ENCODE measurements around the gene WIF1.

WIF1 gene

DNA sequence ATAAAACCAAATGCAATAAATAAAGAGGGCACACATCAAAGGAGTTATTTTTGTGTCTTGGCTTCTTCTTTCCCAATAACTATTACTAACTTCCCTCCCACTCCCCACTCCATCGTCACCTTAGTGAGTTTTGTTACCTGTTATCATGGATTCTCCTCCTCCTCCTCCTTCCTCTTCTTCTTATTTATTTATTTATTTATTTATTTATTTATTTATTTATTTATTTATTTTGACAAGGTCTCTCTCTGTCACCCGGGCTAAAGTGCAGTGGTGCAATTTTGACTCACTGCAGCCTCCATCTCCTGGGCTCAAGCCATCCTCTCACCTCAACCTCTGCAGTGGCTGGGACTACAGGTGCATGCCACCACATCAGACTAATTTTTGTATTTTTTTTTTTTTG, 26.4 kb downstream of the WIF1 start:
- H3K9ac ChIP-seq (ENCODE audit: low read depth in 1 of 2, low read length in 2 of 2) = no peak overlapping the region
- H3K4me3 ChIP-seq (ENCODE audit: low read depth in 1 of 2, low read length in 2 of 2) = no peak overlapping the region
- H3K27ac ChIP-seq (ENCODE audit: low read depth, low read length) = no peak overlapping the region
- no peaks in the 10 kb centered on the region for H3K4me1 ChIP-seq (ENCODE audit: control insufficient read depth in 1 of 2, insufficient read depth in 2 of 2, low read length in 2 of 2)
- no peaks in the 10 kb centered on the region for H3K9me3 ChIP-seq (ENCODE audit: control insufficient read depth in 1 of 2, low read length in 2 of 2)
- peaks cover 0 to 11% of the 10 kb centered on the region in 2 donors for H3K27me3 ChIP-seq (ENCODE audit: control insufficient read depth in 1 of 2, insufficient read depth in 2 of 2, low read length in 2 of 2)
- H3K36me3 ChIP-seq (ENCODE audit: control insufficient read depth in 1 of 2, insufficient read depth in 2 of 2, low read length in 2 of 2) = no peaks in the 10 kb centered on the region

DNA sequence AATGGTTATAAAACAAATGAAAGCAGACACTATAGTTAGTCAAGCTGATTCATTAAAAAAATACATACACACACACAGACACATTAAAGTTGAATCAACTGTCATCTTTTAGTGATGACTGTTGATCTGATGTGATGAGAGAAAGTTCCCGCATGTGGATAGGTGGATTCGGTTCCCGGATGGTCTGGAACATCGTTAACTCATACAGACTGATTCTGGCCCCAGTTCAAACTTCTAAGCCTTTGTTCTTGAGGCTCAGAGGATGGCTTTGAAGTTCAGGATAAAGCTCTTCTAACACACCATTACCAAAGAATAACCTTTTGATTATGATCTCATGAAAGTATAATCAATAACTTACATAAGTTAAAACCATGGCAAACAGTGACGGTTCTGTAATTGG, 27.5 kb downstream of the WIF1 start:
- H3K4me3 ChIP-seq (ENCODE audit: low read depth in 1 of 2, low read length in 2 of 2) = no peak overlapping the region
- no peak overlapping the region for H3K9ac ChIP-seq (ENCODE audit: low read depth in 1 of 2, low read length in 2 of 2)
- no peaks in the 10 kb centered on the region for H3K36me3 ChIP-seq (ENCODE audit: control insufficient read depth in 1 of 2, insufficient read depth in 2 of 2, low read length in 2 of 2)
- no peaks in the 10 kb centered on the region for H3K4me1 ChIP-seq (ENCODE audit: control insufficient read depth in 1 of 2, insufficient read depth in 2 of 2, low read length in 2 of 2)
- no peak overlapping the region for H3K27ac ChIP-seq (ENCODE audit: low read depth, low read length)
- H3K27me3 ChIP-seq (ENCODE audit: control insufficient read depth in 1 of 2, insufficient read depth in 2 of 2, low read length in 2 of 2) = peaks cover 0 to 11% of the 10 kb centered on the region in 2 donors
- H3K9me3 ChIP-seq (ENCODE audit: control insufficient read depth in 1 of 2, low read length in 2 of 2) = no peaks in the 10 kb centered on the region

DNA sequence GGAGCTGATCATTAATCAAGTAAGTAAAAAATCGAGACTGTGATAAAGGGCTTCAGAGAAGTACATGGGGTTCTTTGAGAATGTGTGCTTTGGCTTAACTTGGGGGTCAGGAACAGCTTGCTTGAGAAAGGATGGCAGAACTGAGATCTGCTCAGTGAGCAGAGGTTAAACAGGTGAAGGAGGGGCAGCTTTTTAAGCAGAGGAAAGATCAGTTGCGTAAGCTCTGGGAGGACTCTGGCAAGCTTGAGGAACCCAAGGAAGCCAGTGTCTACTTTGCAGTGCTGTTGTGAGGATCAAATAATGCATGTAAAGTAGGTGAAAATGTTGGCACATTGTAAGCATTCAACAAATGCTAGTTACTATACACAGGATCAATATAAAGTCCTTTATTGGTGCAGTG, 30.6 kb downstream of the WIF1 start:
- Histone ChIP-seq H3K27me3 (ENCODE audit: control insufficient read depth in 1 of 2, insufficient read depth in 2 of 2, low read length in 2 of 2) (peaks cover 0 to 14% of the 10 kb centered on the region in 2 donors), H3K36me3 (ENCODE audit: control insufficient read depth in 1 of 2, insufficient read depth in 2 of 2, low read length in 2 of 2) (no peaks in the 10 kb centered on the region), H3K27ac (ENCODE audit: low read depth, low read length) (no peak overlapping the region), H3K4me3 (ENCODE audit: low read depth in 1 of 2, low read length in 2 of 2) (no peak overlapping the region), H3K9ac (ENCODE audit: low read depth in 1 of 2, low read length in 2 of 2) (no peak overlapping the region), H3K4me1 (ENCODE audit: control insufficient read depth in 1 of 2, insufficient read depth in 2 of 2, low read length in 2 of 2) (no peaks in the 10 kb centered on the region), H3K9me3 (ENCODE audit: control insufficient read depth in 1 of 2, low read length in 2 of 2) (no peaks in the 10 kb centered on the region)

DNA sequence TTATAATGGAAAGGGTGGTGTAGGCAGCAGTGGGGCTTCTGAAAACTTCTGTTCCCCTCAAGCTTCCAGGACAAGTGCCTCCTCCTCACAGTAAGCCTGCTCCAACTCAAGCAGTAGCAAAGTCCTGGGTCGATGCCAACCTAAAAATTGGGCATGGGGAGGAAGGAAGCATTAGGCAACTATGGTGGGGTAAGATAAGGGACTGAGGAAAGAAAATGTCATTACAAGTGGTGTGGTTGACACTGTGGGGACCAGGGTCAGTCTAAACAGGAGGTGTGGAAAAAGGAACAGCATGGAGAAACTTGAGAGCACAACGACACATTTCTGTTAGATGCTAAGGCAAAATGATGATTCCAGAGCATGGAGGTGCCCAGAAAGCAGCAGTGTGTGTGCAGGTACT, 34.9 kb downstream of the WIF1 start:
- H3K27ac ChIP-seq (ENCODE audit: low read depth, low read length) = no peak overlapping the region
- H3K4me3 ChIP-seq (ENCODE audit: low read depth in 1 of 2, low read length in 2 of 2) = no peak overlapping the region
- no peaks in the 10 kb centered on the region for H3K9me3 ChIP-seq (ENCODE audit: control insufficient read depth in 1 of 2, low read length in 2 of 2)
- H3K27me3 ChIP-seq (ENCODE audit: control insufficient read depth in 1 of 2, insufficient read depth in 2 of 2, low read length in 2 of 2) = peaks cover 0 to 11% of the 10 kb centered on the region in 2 donors
- H3K4me1 ChIP-seq (ENCODE audit: control insufficient read depth in 1 of 2, insufficient read depth in 2 of 2, low read length in 2 of 2) = no peaks in the 10 kb centered on the region
- no peaks in the 10 kb centered on the region for H3K36me3 ChIP-seq (ENCODE audit: control insufficient read depth in 1 of 2, insufficient read depth in 2 of 2, low read length in 2 of 2)
- H3K9ac ChIP-seq (ENCODE audit: low read depth in 1 of 2, low read length in 2 of 2) = no peak overlapping the region

DNA sequence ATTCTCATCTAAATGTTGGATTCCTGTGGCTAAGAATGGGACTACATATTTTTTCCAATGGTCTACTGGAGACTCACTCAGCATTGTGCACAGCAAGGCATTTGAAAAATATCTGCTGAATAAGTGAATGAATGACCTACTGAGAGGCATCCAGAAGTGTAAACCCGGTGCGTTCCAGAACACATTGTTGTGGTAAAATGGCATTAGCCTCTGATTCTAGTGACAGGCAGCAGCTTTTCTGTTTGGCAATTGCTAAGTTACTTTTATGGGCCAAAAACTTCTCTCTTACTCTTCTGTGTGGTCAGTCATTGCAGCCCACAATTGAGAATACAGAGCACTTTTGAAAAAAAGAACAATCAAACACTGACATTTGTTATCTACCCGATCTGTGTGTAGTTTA, 36.5 kb downstream of the WIF1 start:
- no peak overlapping the region for H3K27ac ChIP-seq (ENCODE audit: low read depth, low read length)
- no peaks in the 10 kb centered on the region for H3K36me3 ChIP-seq (ENCODE audit: control insufficient read depth in 1 of 2, insufficient read depth in 2 of 2, low read length in 2 of 2)
- no peaks in the 10 kb centered on the region for H3K4me1 ChIP-seq (ENCODE audit: control insufficient read depth in 1 of 2, insufficient read depth in 2 of 2, low read length in 2 of 2)
- no peaks in the 10 kb centered on the region for H3K9me3 ChIP-seq (ENCODE audit: control insufficient read depth in 1 of 2, low read length in 2 of 2)
- H3K4me3 ChIP-seq (ENCODE audit: low read depth in 1 of 2, low read length in 2 of 2) = no peak overlapping the region
- H3K9ac ChIP-seq (ENCODE audit: low read depth in 1 of 2, low read length in 2 of 2) = no peak overlapping the region
- H3K27me3 ChIP-seq (ENCODE audit: control insufficient read depth in 1 of 2, insufficient read depth in 2 of 2, low read length in 2 of 2) = peaks cover 0 to 3% of the 10 kb centered on the region in 2 donors

DNA sequence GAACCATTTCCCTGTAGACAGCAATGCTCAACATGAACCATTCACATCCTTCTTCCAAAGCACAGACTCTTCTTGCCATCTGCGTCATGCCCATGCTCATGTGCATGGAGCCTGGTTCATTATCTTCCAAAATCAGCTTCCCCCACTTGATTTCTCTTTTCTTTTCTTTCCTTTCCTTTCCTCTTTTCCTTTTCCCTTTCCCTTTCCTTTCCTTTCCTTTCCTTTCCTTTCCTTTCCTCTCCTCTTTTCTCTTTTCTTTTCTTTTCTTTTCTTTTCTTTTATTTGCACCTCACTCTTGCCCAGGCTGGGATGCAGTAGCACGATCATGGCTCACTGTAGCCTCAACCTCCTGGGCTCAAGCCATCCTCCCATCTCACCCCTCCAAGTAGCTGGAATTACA, 37.5 kb downstream of the WIF1 start:
- no peaks in the 10 kb centered on the region for H3K36me3 ChIP-seq (ENCODE audit: control insufficient read depth in 1 of 2, insufficient read depth in 2 of 2, low read length in 2 of 2)
- H3K27me3 ChIP-seq (ENCODE audit: control insufficient read depth in 1 of 2, insufficient read depth in 2 of 2, low read length in 2 of 2) = peaks cover 0 to 3% of the 10 kb centered on the region in 2 donors
- H3K9me3 ChIP-seq (ENCODE audit: control insufficient read depth in 1 of 2, low read length in 2 of 2) = no peaks in the 10 kb centered on the region
- no peak overlapping the region for H3K27ac ChIP-seq (ENCODE audit: low read depth, low read length)
- H3K4me3 ChIP-seq (ENCODE audit: low read depth in 1 of 2, low read length in 2 of 2) = no peak overlapping the region
- H3K4me1 ChIP-seq (ENCODE audit: control insufficient read depth in 1 of 2, insufficient read depth in 2 of 2, low read length in 2 of 2) = no peaks in the 10 kb centered on the region
- H3K9ac ChIP-seq (ENCODE audit: low read depth in 1 of 2, low read length in 2 of 2) = no peak overlapping the region

DNA sequence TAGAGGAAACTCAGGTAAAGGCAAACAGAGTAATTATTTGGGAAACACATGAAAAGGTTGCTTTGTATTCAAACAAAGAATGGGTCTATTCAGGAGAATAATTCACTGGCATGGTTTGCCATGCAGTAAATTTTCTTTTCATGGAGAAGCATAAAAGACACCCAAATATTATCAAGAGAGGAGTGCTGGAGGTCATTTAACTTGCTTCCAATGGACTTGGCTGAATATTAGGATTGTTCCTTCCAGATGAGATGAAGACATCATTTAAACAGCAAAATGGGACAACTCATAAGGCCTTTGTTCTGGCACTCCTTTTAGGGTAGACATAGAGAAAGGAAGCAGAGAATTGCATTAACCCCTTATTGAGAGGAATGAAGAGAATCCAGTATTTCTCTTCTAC, 38.7 kb downstream of the WIF1 start:
- H3K27me3 ChIP-seq (ENCODE audit: control insufficient read depth in 1 of 2, insufficient read depth in 2 of 2, low read length in 2 of 2) = peaks cover 0 to 3% of the 10 kb centered on the region in 2 donors
- H3K4me3 ChIP-seq (ENCODE audit: low read depth in 1 of 2, low read length in 2 of 2) = no peak overlapping the region
- no peaks in the 10 kb centered on the region for H3K36me3 ChIP-seq (ENCODE audit: control insufficient read depth in 1 of 2, insufficient read depth in 2 of 2, low read length in 2 of 2)
- H3K9me3 ChIP-seq (ENCODE audit: control insufficient read depth in 1 of 2, low read length in 2 of 2) = no peaks in the 10 kb centered on the region
- no peak overlapping the region for H3K9ac ChIP-seq (ENCODE audit: low read depth in 1 of 2, low read length in 2 of 2)
- no peak overlapping the region for H3K27ac ChIP-seq (ENCODE audit: low read depth, low read length)
- H3K4me1 ChIP-seq (ENCODE audit: control insufficient read depth in 1 of 2, insufficient read depth in 2 of 2, low read length in 2 of 2) = no peaks in the 10 kb centered on the region

DNA sequence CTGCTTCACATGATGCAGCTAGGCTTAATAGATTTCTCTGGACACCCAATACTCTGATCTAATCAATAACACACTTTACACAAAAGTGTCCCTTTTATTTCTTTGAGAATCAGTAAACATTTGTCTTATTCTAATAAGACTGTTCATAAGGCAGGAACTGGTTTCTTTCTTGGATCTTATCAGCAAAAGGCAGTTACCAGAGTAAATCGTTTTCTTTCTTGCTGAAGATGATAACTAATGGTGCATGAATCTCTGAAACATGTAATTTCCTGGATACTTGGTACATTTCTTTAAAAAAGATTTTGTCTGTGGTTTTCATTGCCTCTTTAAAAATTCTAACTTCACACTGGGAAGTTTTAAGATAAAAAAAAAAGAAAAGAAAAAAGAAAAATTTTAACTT, 39.6 kb downstream of the WIF1 start:
- no peaks in the 10 kb centered on the region for H3K9me3 ChIP-seq (ENCODE audit: control insufficient read depth in 1 of 2, low read length in 2 of 2)
- H3K27ac ChIP-seq (ENCODE audit: low read depth, low read length) = no peak overlapping the region
- peaks cover 0 to 3% of the 10 kb centered on the region in 2 donors for H3K27me3 ChIP-seq (ENCODE audit: control insufficient read depth in 1 of 2, insufficient read depth in 2 of 2, low read length in 2 of 2)
- no peaks in the 10 kb centered on the region for H3K36me3 ChIP-seq (ENCODE audit: control insufficient read depth in 1 of 2, insufficient read depth in 2 of 2, low read length in 2 of 2)
- no peaks in the 10 kb centered on the region for H3K4me1 ChIP-seq (ENCODE audit: control insufficient read depth in 1 of 2, insufficient read depth in 2 of 2, low read length in 2 of 2)
- no peak overlapping the region for H3K9ac ChIP-seq (ENCODE audit: low read depth in 1 of 2, low read length in 2 of 2)
- H3K4me3 ChIP-seq (ENCODE audit: low read depth in 1 of 2, low read length in 2 of 2) = no peak overlapping the region

DNA sequence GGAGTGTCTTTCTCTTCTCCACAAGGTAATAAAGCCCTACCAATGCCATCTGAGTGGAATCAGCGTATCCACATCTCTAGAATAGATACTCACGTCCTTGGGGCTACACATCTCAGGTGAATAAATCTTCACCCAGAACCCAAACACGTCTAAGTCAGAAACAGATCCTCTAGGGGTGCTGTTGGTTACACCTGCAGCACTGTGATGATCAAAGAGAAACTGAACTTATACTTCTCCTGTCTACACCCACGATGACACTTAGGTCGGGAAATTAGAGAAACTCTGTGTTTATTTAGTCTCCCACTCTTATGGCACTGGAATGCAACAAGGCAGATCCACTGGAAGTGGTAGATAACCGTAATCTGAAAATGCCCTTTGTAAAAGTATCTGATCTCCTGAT, 46.2 kb downstream of the WIF1 start:
- H3K36me3 ChIP-seq (ENCODE audit: control insufficient read depth in 1 of 2, insufficient read depth in 2 of 2, low read length in 2 of 2) = no peaks in the 10 kb centered on the region
- H3K9me3 ChIP-seq (ENCODE audit: control insufficient read depth in 1 of 2, low read length in 2 of 2) = no peaks in the 10 kb centered on the region
- no peak overlapping the region for H3K9ac ChIP-seq (ENCODE audit: low read depth in 1 of 2, low read length in 2 of 2)
- no peaks in the 10 kb centered on the region for H3K27me3 ChIP-seq (ENCODE audit: control insufficient read depth in 1 of 2, insufficient read depth in 2 of 2, low read length in 2 of 2)
- no peak overlapping the region for H3K4me3 ChIP-seq (ENCODE audit: low read depth in 1 of 2, low read length in 2 of 2)
- no peaks in the 10 kb centered on the region for H3K4me1 ChIP-seq (ENCODE audit: control insufficient read depth in 1 of 2, insufficient read depth in 2 of 2, low read length in 2 of 2)
- H3K27ac ChIP-seq (ENCODE audit: low read depth, low read length) = no peak overlapping the region

DNA sequence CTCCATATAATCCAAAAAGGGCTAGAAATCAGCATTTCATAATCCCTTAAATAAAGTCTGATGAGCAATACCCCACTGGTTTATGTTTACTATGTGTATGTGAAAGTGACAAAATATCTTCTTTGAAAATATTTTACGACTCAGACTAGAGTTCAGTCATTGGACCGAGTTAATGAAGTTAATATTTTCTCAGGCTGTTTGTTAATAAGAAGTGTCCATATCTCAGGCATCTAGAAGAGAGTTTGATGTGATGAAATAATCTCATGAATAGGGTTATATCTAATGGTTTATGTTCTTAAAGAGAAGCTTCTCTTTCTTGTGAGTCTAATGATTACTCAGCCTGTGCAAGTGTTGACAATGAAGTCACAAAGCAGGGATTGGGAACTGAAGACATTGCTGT, 51.8 kb downstream of the WIF1 start:
- no peaks in the 10 kb centered on the region for H3K9me3 ChIP-seq (ENCODE audit: control insufficient read depth in 1 of 2, low read length in 2 of 2)
- no peak overlapping the region for H3K27ac ChIP-seq (ENCODE audit: low read depth, low read length)
- H3K36me3 ChIP-seq (ENCODE audit: control insufficient read depth in 1 of 2, insufficient read depth in 2 of 2, low read length in 2 of 2) = no peaks in the 10 kb centered on the region
- H3K27me3 ChIP-seq (ENCODE audit: control insufficient read depth in 1 of 2, insufficient read depth in 2 of 2, low read length in 2 of 2) = peaks cover 0 to 5% of the 10 kb centered on the region in 2 donors
- no peak overlapping the region for H3K9ac ChIP-seq (ENCODE audit: low read depth in 1 of 2, low read length in 2 of 2)
- no peaks in the 10 kb centered on the region for H3K4me1 ChIP-seq (ENCODE audit: control insufficient read depth in 1 of 2, insufficient read depth in 2 of 2, low read length in 2 of 2)
- no peak overlapping the region for H3K4me3 ChIP-seq (ENCODE audit: low read depth in 1 of 2, low read length in 2 of 2)

DNA sequence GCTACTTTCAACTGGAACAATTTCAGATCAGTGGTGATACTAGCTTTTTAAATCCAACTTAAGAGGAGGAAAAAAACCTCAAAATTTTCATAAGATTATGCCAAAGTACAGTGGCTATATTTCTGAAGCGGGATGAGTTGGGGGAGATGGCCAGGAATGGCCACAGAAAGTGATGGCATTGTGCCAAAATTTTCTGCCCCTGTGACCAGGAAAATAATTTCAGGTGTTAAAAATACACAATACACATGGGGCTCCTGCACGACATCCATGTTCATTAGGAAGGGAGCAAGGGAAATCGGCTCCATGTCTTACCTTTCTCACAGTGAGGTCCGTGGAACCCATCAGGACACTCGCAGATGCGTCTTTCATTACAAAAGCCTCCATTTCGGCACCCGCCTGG, 53.7 kb downstream of the WIF1 start:
- no peak overlapping the region for H3K27ac ChIP-seq (ENCODE audit: low read depth, low read length)
- no peaks in the 10 kb centered on the region for H3K4me1 ChIP-seq (ENCODE audit: control insufficient read depth in 1 of 2, insufficient read depth in 2 of 2, low read length in 2 of 2)
- peaks cover 0 to 5% of the 10 kb centered on the region in 2 donors for H3K27me3 ChIP-seq (ENCODE audit: control insufficient read depth in 1 of 2, insufficient read depth in 2 of 2, low read length in 2 of 2)
- H3K36me3 ChIP-seq (ENCODE audit: control insufficient read depth in 1 of 2, insufficient read depth in 2 of 2, low read length in 2 of 2) = no peaks in the 10 kb centered on the region
- H3K4me3 ChIP-seq (ENCODE audit: low read depth in 1 of 2, low read length in 2 of 2) = no peak overlapping the region
- no peak overlapping the region for H3K9ac ChIP-seq (ENCODE audit: low read depth in 1 of 2, low read length in 2 of 2)
- H3K9me3 ChIP-seq (ENCODE audit: control insufficient read depth in 1 of 2, low read length in 2 of 2) = no peaks in the 10 kb centered on the region

All from duodenal mucosa (tissue), 2 donors.